Measurements from ENCODE around the gene KCNV2. TPM values are rescaled to one million over a fixed set of nuclear protein-coding genes. Genes with fewer than 3 reads are reported as not detected.

KCNV2 gene
- total and polyA plus RNA-seq, 12 donors = not detected

DNA sequence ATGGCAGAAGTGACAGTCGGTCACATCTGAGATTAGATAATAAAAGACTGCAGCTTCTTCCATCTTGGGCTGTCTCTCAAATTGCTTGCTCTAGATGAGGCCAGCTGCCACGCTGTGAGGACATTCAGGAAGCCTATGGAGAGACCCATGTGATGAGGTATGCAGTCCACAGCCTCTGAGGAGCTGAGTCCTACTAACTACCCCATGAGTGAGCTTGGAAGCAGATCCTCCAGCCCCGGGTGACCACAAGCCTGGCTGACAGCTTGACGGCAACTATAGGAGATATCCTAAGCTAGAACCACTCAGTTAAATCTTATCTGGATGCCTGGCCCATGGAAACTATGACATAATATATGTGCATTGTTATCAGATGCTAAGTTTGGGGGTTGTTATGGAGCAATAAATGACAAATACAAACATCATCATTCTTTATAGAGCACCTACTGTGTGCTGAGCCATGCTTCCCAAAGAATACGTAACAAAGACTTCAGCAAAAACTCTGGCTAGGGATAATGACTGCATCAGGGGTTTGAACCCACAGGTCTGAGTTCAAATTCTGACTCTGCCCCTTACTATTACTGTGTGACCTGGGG is 26.7 kb downstream of the KCNV2 start:
- Histone ChIP-seq H3K9me3 (replicated peaks in 1 of 3) (no peaks in the 10 kb centered on the region), H3K4me1 (replicated peaks in 1 of 2) (peaks cover 0 to 5% of the 10 kb centered on the region in 2 donors), H3K27me3 (no peaks in the 10 kb centered on the region), H3K27ac (no peak overlapping the region), H3K36me3 (replicated peaks in 1 of 2) (no peaks in the 10 kb centered on the region), H3K4me3 (no peak overlapping the region)
- no peak for DNase-seq
- WGBS, 4 donors = 92 to 100% (median 98%) methylated on average over 5 of the region's 5 CpGs
- TF ChIP-seq POLR2A (IDR thresholded peaks at IDR 0.05) = no peak
- TF ChIP-seq, protein P1, sequence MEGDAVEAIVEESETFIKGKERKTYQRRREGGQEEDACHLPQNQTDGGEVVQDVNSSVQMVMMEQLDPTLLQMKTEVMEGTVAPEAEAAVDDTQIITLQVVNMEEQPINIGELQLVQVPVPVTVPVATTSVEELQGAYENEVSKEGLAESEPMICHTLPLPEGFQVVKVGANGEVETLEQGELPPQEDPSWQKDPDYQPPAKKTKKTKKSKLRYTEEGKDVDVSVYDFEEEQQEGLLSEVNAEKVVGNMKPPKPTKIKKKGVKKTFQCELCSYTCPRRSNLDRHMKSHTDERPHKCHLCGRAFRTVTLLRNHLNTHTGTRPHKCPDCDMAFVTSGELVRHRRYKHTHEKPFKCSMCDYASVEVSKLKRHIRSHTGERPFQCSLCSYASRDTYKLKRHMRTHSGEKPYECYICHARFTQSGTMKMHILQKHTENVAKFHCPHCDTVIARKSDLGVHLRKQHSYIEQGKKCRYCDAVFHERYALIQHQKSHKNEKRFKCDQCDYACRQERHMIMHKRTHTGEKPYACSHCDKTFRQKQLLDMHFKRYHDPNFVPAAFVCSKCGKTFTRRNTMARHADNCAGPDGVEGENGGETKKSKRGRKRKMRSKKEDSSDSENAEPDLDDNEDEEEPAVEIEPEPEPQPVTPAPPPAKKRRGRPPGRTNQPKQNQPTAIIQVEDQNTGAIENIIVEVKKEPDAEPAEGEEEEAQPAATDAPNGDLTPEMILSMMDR (IDR thresholded peaks at IDR 0.05) = no peak
- intact Hi-C loops (cut with DNase I) = no loop called here

DNA sequence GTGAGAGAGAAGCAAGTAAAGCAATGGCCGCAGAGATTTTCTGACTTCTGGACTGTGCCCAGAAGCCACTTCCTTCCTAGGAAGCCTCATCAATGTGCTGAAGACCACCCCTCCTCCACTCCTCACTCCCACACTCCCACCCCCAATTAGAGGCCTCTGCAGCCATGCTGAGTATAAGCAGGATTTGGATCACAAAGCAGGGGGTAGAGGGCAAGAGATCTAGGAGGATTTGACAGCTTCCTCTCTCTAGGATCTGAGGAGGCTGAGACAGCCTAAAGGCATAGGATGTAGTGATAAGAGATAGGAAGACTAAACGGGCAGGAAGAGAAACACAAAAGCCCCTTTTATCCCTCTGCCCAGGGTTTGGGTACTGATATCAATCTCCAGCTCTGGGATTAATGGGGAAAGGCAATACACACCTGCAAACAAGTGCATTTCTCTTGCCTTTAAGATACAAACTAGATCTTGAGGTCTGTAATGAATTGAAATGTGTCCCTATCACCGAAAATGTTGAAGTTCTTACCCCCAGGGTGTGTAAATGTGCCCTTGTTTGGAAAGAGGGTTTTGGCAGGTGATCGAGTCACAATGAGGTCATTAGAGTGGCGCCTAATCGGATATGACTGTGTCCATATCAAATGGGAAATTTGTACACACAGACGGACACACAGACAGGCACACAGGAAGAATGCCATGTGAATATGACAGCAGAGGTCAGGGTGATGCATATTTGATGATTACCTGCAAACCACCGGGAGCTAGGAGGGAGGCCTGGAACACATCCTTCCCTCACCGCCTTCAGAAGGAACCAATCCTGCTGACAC is 28.5 kb downstream of the KCNV2 start:
- TF ChIP-seq, protein P1 (IDR thresholded peaks at IDR 0.05) = no peak
- no peak for TF ChIP-seq POLR2A (IDR thresholded peaks at IDR 0.05)
- intact Hi-C loops (cut with DNase I) = no loop called here
- no peaks in the 10 kb centered on the region for H3K4me1 ChIP-seq (replicated peaks in 1 of 2)
- no peaks in the 10 kb centered on the region for H3K9me3 ChIP-seq (replicated peaks in 1 of 3)
- 78 to 88% (median 85%) methylated on average over 9 of the region's 9 CpGs for WGBS, 4 donors
- no peaks in the 10 kb centered on the region for H3K27me3 ChIP-seq
- H3K27ac ChIP-seq = no peak overlapping the region
- no peaks in the 10 kb centered on the region for H3K36me3 ChIP-seq (replicated peaks in 1 of 2)
- no peak for DNase-seq
- no peak overlapping the region for H3K4me3 ChIP-seq

DNA sequence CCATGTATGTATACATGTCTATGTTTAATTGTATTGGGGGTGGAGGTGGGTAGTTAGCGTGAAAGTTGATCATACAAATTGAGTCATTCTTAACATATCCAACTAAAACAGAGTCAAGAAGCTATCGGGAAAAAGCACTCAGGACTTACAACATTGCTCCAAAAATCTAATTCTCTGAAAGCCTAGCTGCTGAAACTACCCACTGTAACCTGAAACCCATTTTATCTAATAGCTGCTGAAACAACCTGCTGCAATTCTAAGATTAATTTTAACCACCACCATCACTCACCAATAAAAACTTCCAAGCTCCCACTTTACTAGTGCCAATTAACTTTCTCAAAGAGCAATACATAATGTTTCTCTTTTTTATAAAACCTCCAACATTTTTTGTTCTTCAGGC is 32.2 kb downstream of the KCNV2 start:
- H3K4me3 ChIP-seq = no peak overlapping the region
- H3K27me3 ChIP-seq = no peaks in the 10 kb centered on the region
- H3K9me3 ChIP-seq (replicated peaks in 1 of 3) = no peaks in the 10 kb centered on the region
- 91 to 100% (median 96%) methylated on average over 2 of the region's 2 CpGs for WGBS, 4 donors
- TF ChIP-seq, protein P1 (IDR thresholded peaks at IDR 0.05) = no peak
- TF ChIP-seq POLR2A (IDR thresholded peaks at IDR 0.05) = no peak
- DNase-seq = no peak
- intact Hi-C loops (cut with DNase I) = no loop called here
- no peaks in the 10 kb centered on the region for H3K4me1 ChIP-seq (replicated peaks in 1 of 2)
- no peak overlapping the region for H3K27ac ChIP-seq
- H3K36me3 ChIP-seq (replicated peaks in 1 of 2) = no peaks in the 10 kb centered on the region

DNA sequence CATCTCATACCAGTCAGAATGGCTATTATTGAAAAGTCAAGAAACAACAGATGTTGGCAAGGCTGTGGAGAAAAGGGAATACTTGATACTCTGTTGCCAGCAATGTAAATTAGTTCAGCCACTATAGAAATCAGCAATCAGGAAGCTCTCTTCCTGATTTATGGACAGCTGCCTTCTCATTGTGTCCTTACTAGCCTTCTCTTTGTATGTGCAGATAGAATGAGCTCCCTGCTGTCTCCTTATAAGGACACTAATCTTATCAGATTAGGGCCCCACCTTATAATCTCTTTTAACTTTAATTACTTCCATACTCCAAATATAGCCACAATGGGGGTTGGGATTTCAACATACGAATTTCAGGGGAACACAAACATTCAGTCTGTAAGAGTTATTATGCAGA is 38.0 kb downstream of the KCNV2 start:
- Histone ChIP-seq H3K27me3 (no peaks in the 10 kb centered on the region), H3K4me3 (no peak overlapping the region), H3K36me3 (replicated peaks in 1 of 2) (no peaks in the 10 kb centered on the region), H3K4me1 (replicated peaks in 1 of 2) (no peaks in the 10 kb centered on the region), H3K9me3 (replicated peaks in 1 of 3) (no peaks in the 10 kb centered on the region), H3K27ac (no peak overlapping the region)
- intact Hi-C loops (cut with DNase I) = no loop called here
- no peak for DNase-seq
- TF ChIP-seq, protein P1 (IDR thresholded peaks at IDR 0.05) = no peak
- TF ChIP-seq POLR2A (IDR thresholded peaks at IDR 0.05) = no peak
- 85 to 90% (median 88%) methylated on average over 1 of the region's 1 CpG for WGBS, 4 donors

All from adrenal gland (tissue), 12 donors.